AG04450 (cell line): Measurements from ENCODE around the gene TMEM154. TPM values are rescaled to one million over a fixed set of nuclear protein-coding genes. Genes with fewer than 3 reads are reported as not detected.

Experiments
- CTCF ChIA-PET: fragments of 300-600, 350-600 bp; formaldehyde crosslinking; extraction: SDS; loops from one replicate; lab custom pipeline; 2022; ENCODE audit warnings: antibody characterized with exemption, inconsistent platforms; lab: Charles Lee
- POLR2A ChIA-PET: fragments of 350-600 bp; formaldehyde crosslinking; extraction: SDS; loops from one replicate; lab custom pipeline; 2021; ENCODE audit warnings: antibody characterized with exemption, inconsistent platforms; lab: Yijun Ruan, JAX
- DNase-seq: peaks from one replicate; pipeline ENCODE4 v3.0.0-alpha.2; 2011; ENCODE audit warnings: low read depth, low spot score
- H3K27ac ChIP-seq: one replicate; pipeline ENCODE4 v1.5.1; 2012; ENCODE audit warnings: low read depth, low read length, control low read depth
- H3K27me3 ChIP-seq: one replicate; pipeline ENCODE4 v1.6.0; 2012; ENCODE audit warnings: low read length; ENCODE audit not compliant: control insufficient read depth, insufficient read depth
- H3K4me3 ChIP-seq: 2 replicates; pipeline ENCODE4 v1.5.1; 2011; ENCODE audit warnings: mild to moderate bottlenecking, low read depth, low read length, control low read depth
- H3K9me3 ChIP-seq: 2 replicates; pipeline ENCODE4 v1.5.1; 2012; ENCODE audit warnings: low read length; ENCODE audit not compliant: control insufficient read depth, insufficient read depth
- CTCF ChIP-seq: IDR thresholded peaks from 2 replicates; pipeline ENCODE4 v1.5.1; 2011; ENCODE audit warnings: low read depth, low read length, control low read depth, inconsistent platforms
- polyA plus RNA-seq: library from polyadenylated mRNA; depleted of rRNA; stranded (reverse); fragments of >200 nt; gene quantifications from 2 replicates; pipeline ENCODE4 v1.2.3, GENCODE V29; 2011

TMEM154 gene
- polyA plus RNA-seq, 1 experiment = 0.63 TPM

DNA sequence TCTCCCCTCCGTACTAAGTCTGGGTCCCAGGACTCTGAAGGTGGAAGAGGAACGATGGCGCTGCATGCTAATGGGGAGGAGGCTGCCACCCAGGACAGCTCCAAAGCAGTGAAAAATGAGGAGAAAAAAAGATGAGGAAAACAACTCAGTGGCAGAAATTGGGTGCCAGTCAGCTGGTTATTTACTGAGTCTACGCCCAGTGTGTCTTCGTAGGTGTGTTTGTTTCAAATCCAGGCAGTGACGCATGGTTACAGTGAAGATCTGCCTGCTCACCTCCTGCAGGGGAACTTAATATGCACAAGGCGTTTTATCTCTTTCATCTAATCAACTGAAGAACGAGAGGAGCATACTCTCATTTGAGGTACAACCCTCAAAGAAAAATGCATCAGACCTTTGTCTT lies 73.0 kb downstream of the TMEM154 start:
- ChIA-PET POLR2A (no interaction called here), CTCF (no interaction called here)
- no peak for TF ChIP-seq CTCF
- no peak overlapping the region for H3K27ac ChIP-seq
- H3K4me3 ChIP-seq = no peak overlapping the region
- H3K9me3 ChIP-seq = no peaks in the 10 kb centered on the region
- DNase-seq = no peak
- peaks cover 10% of the 10 kb centered on the region for H3K27me3 ChIP-seq

- CTCF ChIA-PET = no interaction called here
- Histone ChIP-seq H3K27ac (no peak overlapping the region), H3K27me3 (peaks cover 10% of the 10 kb centered on the region), H3K4me3 (no peak overlapping the region), H3K9me3 (no peaks in the 10 kb centered on the region)
- TF ChIP-seq CTCF = no peak
- POLR2A ChIA-PET = no interaction called here
- DNase-seq = no peak
Measured at GRCh38 chr4:152605641-152606335, 74.0 kb downstream of the TMEM154 start.

- Histone ChIP-seq H3K27me3 (peaks cover 10% of the 10 kb centered on the region), H3K27ac (no peak overlapping the region), H3K9me3 (no peaks in the 10 kb centered on the region), H3K4me3 (no peak overlapping the region)
- no peak for TF ChIP-seq CTCF
- ChIA-PET CTCF (no interaction called here), POLR2A (no interaction called here)
- no peak for DNase-seq
Measured at GRCh38 chr4:152605031-152605430, 74.8 kb downstream of the TMEM154 start.

- ChIA-PET POLR2A (no interaction called here), CTCF (no interaction called here)
- H3K4me3 ChIP-seq = no peak overlapping the region
- peaks cover 5% of the 10 kb centered on the region for H3K27me3 ChIP-seq
- H3K9me3 ChIP-seq = no peaks in the 10 kb centered on the region
- DNase-seq = no peak
- H3K27ac ChIP-seq = no peak overlapping the region
- TF ChIP-seq CTCF = no peak
Measured at GRCh38 chr4:152601156-152601555, 78.6 kb downstream of the TMEM154 start.

DNA sequence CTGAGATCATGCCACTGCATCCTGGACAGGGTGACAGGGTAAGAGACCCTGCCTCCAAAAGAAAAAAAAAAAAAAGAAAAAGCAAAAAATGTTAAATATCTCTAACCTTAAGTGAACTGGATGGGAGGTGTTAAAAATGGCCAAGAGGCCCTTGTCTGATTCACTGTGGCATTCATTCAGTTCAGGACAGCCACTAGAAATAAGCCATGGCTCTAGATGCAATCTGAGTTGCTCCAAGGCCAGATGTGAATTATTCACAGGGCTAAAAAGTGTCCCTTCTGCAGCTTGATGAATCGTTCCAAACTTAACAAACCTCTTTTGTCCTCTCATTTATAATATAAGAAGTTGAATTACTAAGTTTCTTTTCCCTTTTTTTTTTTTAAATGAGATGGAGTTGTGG lies 80.2 kb downstream of the TMEM154 start:
- CTCF ChIA-PET = no interaction called here
- Histone ChIP-seq H3K27me3 (peaks cover 15% of the 10 kb centered on the region), H3K27ac (no peak overlapping the region), H3K9me3 (no peaks in the 10 kb centered on the region), H3K4me3 (no peak overlapping the region)
- POLR2A ChIA-PET = no interaction called here
- TF ChIP-seq CTCF = no peak
- DNase-seq = no peak
